Placental epithelial cell (primary cell): Measurements from ENCODE around the gene GNAZ. TPM values are rescaled to one million over a fixed set of nuclear protein-coding genes. Genes with fewer than 3 reads are reported as not detected.

ENCODE experiments used
- small RNA-seq: library from RNA; depleted of rRNA; stranded (forward); fragments of <200 nt; gene quantifications from one replicate; pipeline ENCODE3, GENCODE V24; 2012
- total RNA-seq: library from RNA; depleted of rRNA; stranded (reverse); fragments of >200 nt; gene quantifications from 2 replicates; pipeline ENCODE4 v1.2.3, GENCODE V29; 2012

GNAZ gene
- total RNA-seq: 6.3 and 41.1 TPM in 2 replicates

GRCh38 chr22:23070418-23071229, at the start of gene GNAZ:
Gene GNAZ, plus strand, starts transcription at chr22:23070519. Its CDS starts 25,177 bp downstream, at chr22:23095696.

DNA sequence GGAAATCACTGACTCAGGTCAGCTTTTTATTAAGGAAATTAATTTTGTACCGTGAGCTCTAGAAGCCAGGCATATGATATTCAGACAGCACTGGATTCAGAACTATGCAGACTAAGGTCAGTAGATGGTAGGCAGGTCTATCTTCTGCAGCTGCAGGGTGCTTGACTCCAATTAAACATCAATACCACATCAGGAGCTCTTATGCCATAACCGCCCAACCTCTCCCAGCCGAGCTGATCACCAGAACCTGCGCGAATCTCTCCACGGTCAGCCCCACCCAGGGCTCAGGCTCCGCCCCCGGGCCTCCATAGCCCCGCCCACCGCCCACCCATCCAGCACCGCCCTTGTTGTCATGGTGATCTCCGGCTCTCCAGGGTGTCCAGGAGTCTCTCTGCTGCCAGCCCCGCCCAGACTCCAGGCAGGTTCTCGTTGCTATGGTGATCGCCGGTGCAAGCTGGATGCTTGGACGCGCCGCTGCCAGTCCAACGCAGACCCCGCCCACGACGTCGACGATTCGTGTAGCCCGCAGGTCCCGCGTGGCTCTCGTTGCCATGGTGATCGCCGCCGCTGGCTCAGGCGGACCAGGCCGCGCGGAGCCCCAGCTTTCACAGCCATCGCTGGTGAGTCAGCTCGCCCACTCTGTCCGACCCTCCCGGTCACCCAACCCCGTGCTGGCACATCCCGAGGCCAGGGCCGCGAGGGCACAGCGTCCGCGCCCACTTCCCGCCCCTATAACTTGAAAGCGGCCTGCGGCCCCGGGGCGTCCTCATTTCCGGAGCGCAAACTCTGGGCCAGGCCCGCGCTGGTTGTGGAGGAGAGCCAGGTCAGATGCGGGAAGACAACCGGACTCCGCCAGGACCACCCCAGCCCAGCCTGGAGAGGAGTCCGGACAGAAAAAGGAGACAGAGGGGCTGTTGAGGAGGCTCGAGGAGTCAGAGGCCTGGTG, 74.9 kb downstream of the GNAZ start, which contains the start of gene RAB36:
TSS of gene RAB36 (plus strand) at position 546 of the 946 bp plus-strand sequence. CDS start 1,140 bp downstream, outside the sequence.

Small RNA genes within 50 kb of the gene (small RNA-seq; reads per million reads assigned to genes)
- gene RF00017 (not detected), gene RF00066 (not detected)

Other genes with a start within 250 kb of the GNAZ start
- gene IGLL5, start 182.7 kb upstream of the GNAZ start, total RNA-seq: not detected in 2 replicates
- gene RSPH14, start 71.5 kb downstream of the GNAZ start, total RNA-seq: under 0.01 TPM in 1 of 2 replicates, not detected in the other
- 0.79 and 0.87 TPM in 2 replicates for gene RAB36, start 75.0 kb downstream of the GNAZ start, total RNA-seq
- 52.3 and 54.2 TPM in 2 replicates for gene BCR, start 110.0 kb downstream of the GNAZ start, total RNA-seq